ENCODE measurements around the gene NUP98.

DNA sequence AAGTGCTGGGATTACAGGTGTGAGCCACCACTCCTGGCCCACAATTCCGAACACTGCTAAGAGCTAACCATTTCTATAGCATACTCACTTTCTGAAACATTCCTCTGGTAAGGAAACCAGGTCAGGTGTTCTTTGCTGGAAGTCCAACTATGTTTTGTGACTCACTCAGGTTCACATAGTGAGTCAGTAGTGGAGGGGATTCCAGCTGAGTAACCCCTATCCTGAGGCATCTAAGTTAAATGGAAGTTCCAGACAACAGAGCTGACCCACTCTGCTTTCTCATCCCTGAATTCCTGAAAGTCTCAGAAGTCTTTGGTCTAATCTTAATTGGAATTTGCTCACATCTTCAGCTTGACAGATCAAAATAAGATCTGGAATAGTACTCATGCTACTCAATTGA lies 123.2 kb downstream of the NUP98 start:
- TF ChIP-seq CTCF (IDR thresholded peaks at IDR 0.05): no peak
- TF ChIP-seq POLR2AphosphoS5 (IDR thresholded peaks at IDR 0.05): no peak
